K562 (cell line): ENCODE results near the gene ACKR1. TPM values are rescaled to one million over a fixed set of nuclear protein-coding genes. Genes with fewer than 3 reads are reported as not detected.

Experiments
- ATF1 ChIP-seq, 2 experiments: fragments of 450-650 bp in 1 of 2; IDR thresholded peaks; 2 replicates each; pipeline ENCODE4 v1.6.1; 2016; ENCODE audit warnings: missing compliant biosample characterization in 1 of 2, missing genetic modification characterization in 1 of 2
- CREM ChIP-seq: IDR thresholded peaks from 2 replicates; pipeline ENCODE4 v1.6.1; 2014; ENCODE audit warnings: antibody characterized with exemption, low read depth
- ELF4 ChIP-seq: fragments of 450-650 bp; formaldehyde crosslinking; IDR thresholded peaks from 2 replicates; pipeline ENCODE4 v1.4.0; 2022; ENCODE audit warnings: missing genetic modification characterization
- FOSL1 ChIP-seq: fragments of 200-800 bp; sonication (Bioruptor generic); conservative IDR thresholded peaks from 2 replicates; pipeline ENCODE4 v1.6.1; 2016; ENCODE audit warnings: missing genetic modification characterization, missing compliant biosample characterization
- FOXA1 ChIP-seq: fragments of 450-650 bp; IDR thresholded peaks from 2 replicates; pipeline ENCODE4 v1.6.1; 2016; ENCODE audit warnings: mild to moderate bottlenecking, borderline replicate concordance
- HMBOX1 ChIP-seq: sonication (generic); IDR thresholded peaks from 2 replicates; pipeline ENCODE4 v1.6.1; 2016
- HNRNPK ChIP-seq: fragments of 200-400 bp; formaldehyde crosslinking; IDR thresholded peaks from one replicate; pipeline ENCODE4 v1.6.1; 2018; ENCODE audit warnings: mild to moderate bottlenecking, low read depth, low read length; ENCODE audit not compliant: poor library complexity, severe bottlenecking
- MAZ ChIP-seq, 2 experiments: fragments of 450-650 bp in 1 of 2; sonication (generic) in 1 of 2; formaldehyde crosslinking; IDR thresholded peaks in 1 of 2; conservative IDR thresholded peaks in 1 of 2; 2 replicates each; pipeline versions ENCODE4 v1.4.0 to v1.5.0; 2020; ENCODE audit warnings: mild to moderate bottlenecking in 1 of 2, missing genetic modification reagents in 1 of 2
- PCBP1 ChIP-seq: fragments of 200-400 bp; formaldehyde crosslinking; IDR thresholded peaks from 2 replicates; pipeline ENCODE4 v1.6.1; 2018; ENCODE audit warnings: mild to moderate bottlenecking, low read depth, low read length; ENCODE audit not compliant: poor library complexity, severe bottlenecking
- RFX5 ChIP-seq: IDR thresholded peaks from 2 replicates; pipeline ENCODE4 v1.6.1; 2011; ENCODE audit warnings: low read depth, mild to moderate bottlenecking, improper control_type of control experiment, low read length
- SIN3B ChIP-seq: fragments of 450-650 bp; IDR thresholded peaks from 2 replicates; pipeline ENCODE4 v1.6.1; 2017; ENCODE audit warnings: low read depth, mild to moderate bottlenecking, moderate library complexity
- U2AF2 ChIP-seq: fragments of 200-400 bp; formaldehyde crosslinking; optimal IDR thresholded peaks from 2 replicates; pipeline ENCODE3; 2017; ENCODE audit warnings: low read depth, mild to moderate bottlenecking, low read length
- ZBED1 ChIP-seq: IDR thresholded peaks from 2 replicates; pipeline ENCODE4 v1.6.1; 2014
- ZNF316 ChIP-seq: fragments of 450-650 bp; IDR thresholded peaks from 2 replicates; pipeline ENCODE4 v1.6.1; 2016
- ZNF444 ChIP-seq: fragments of 250-450 bp; sonication (Bioruptor Pico); IDR thresholded peaks from 2 replicates; pipeline ENCODE4 v1.4.0; 2020; ENCODE audit warnings: mild to moderate bottlenecking, moderate library complexity
- polyA plus RNA-seq, 8 experiments: library from polyadenylated mRNA; depleted of rRNA in 4 of 8; stranded (reverse) in 5 of 8; unstranded in 3 of 8; fragments of >200 nt; fragmentation: Nextera tagmentation in 2 of 8; fragmentation: Illumina TruSeq in 1 of 8; extraction: Ambion mirVana in 2 of 8; extraction: Trizol in 1 of 8; gene quantifications; 2 replicates each; pipeline versions ENCODE4 v1.2.1 to v1.2.3, GENCODE V29; 2011 to 2014; ENCODE audit warnings: inconsistent platforms in 1 of 8, missing spikeins in 1 of 8
- total RNA-seq, 7 experiments: library from RNA; depleted of rRNA in 6 of 7; stranded (reverse); fragments of >200 nt in 6 of 7; fragmentation: Illumina TruSeq in 2 of 7; extraction: Trizol in 2 of 7; gene quantifications; 2 replicates each; pipeline versions ENCODE4 v1.2.1 to v1.2.3, GENCODE V29; 2011 to 2021; ENCODE audit warnings: low replicate concordance in 1 of 7
- TF ChIP-seq, protein P1 (sequence below): sonication (generic); formaldehyde crosslinking; IDR thresholded peaks from 2 replicates; pipeline ENCODE4 v1.9.0; 2022; ENCODE audit warnings: mild to moderate bottlenecking, missing genetic modification reagents
- TF ChIP-seq, protein P2 (sequence below): sonication (generic); formaldehyde crosslinking; IDR thresholded peaks from 2 replicates; pipeline ENCODE4 v1.8.1; 2022; ENCODE audit warnings: missing genetic modification reagents
- TF ChIP-seq, protein P3 (sequence below): fragments of 250-450 bp; sonication (Bioruptor Pico); IDR thresholded peaks from 2 replicates; pipeline ENCODE4 v1.9.0; 2021; ENCODE audit warnings: mild to moderate bottlenecking, inconsistent platforms
- TF ChIP-seq, protein P4 (sequence below): sonication (generic); formaldehyde crosslinking; IDR thresholded peaks from 2 replicates; pipeline ENCODE4 v1.8.1; 2023; ENCODE audit warnings: missing genetic modification reagents, mild to moderate bottlenecking, borderline replicate concordance

Gene ACKR1
- total and polyA plus RNA-seq, 9 of the 15 experiments (the other 6 are each of a cell fraction or from before 2014, with no cell fraction given): 0.07 to 0.64 (median 0.18) TPM

- TF ChIP-seq HNRNPK: no peak
- TF ChIP-seq, protein P1, sequence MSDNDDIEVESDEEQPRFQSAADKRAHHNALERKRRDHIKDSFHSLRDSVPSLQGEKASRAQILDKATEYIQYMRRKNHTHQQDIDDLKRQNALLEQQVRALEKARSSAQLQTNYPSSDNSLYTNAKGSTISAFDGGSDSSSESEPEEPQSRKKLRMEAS (CRISPR knock-in tag): no peak
- no peak for TF ChIP-seq ZBED1
- no peak for TF ChIP-seq SIN3B
- TF ChIP-seq, protein P2, sequence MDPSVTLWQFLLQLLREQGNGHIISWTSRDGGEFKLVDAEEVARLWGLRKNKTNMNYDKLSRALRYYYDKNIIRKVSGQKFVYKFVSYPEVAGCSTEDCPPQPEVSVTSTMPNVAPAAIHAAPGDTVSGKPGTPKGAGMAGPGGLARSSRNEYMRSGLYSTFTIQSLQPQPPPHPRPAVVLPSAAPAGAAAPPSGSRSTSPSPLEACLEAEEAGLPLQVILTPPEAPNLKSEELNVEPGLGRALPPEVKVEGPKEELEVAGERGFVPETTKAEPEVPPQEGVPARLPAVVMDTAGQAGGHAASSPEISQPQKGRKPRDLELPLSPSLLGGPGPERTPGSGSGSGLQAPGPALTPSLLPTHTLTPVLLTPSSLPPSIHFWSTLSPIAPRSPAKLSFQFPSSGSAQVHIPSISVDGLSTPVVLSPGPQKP: no peak
- TF ChIP-seq ZNF444 (CRISPR knock-in tag): no peak
- TF ChIP-seq CREM: peak; percentile 35; the same call in 1 of the 2 replicates
- no peak for TF ChIP-seq FOXA1
- TF ChIP-seq, protein P3, sequence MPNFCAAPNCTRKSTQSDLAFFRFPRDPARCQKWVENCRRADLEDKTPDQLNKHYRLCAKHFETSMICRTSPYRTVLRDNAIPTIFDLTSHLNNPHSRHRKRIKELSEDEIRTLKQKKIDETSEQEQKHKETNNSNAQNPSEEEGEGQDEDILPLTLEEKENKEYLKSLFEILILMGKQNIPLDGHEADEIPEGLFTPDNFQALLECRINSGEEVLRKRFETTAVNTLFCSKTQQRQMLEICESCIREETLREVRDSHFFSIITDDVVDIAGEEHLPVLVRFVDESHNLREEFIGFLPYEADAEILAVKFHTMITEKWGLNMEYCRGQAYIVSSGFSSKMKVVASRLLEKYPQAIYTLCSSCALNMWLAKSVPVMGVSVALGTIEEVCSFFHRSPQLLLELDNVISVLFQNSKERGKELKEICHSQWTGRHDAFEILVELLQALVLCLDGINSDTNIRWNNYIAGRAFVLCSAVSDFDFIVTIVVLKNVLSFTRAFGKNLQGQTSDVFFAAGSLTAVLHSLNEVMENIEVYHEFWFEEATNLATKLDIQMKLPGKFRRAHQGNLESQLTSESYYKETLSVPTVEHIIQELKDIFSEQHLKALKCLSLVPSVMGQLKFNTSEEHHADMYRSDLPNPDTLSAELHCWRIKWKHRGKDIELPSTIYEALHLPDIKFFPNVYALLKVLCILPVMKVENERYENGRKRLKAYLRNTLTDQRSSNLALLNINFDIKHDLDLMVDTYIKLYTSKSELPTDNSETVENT (CRISPR knock-in tag): no peak
- 0 out of 4 replicates have a peak, but pooled peaks of 1 of the 2 experiments have one; percentile 42 for TF ChIP-seq MAZ (CRISPR knock-in tag; conservative IDR thresholded peaks at IDR 0.05 in 1 of 2, IDR thresholded peaks at IDR 0.05 in 1 of 2)
- peak; percentile 90 for TF ChIP-seq RFX5
- no peak for TF ChIP-seq HMBOX1
- no peak for TF ChIP-seq ZNF316
- TF ChIP-seq ELF4 (CRISPR knock-in tag): no peak
- no peak for TF ChIP-seq FOSL1 (tag)
- TF ChIP-seq U2AF2: no peak
- no peak for TF ChIP-seq ATF1 (CRISPR knock-in tag; IDR thresholded peaks at IDR 0.05)
- peak; percentile 25; the same call in 1 of the 2 replicates for TF ChIP-seq ATF1 (tag; IDR thresholded peaks at IDR 0.05)
- TF ChIP-seq PCBP1: no peak
- TF ChIP-seq, protein P4, sequence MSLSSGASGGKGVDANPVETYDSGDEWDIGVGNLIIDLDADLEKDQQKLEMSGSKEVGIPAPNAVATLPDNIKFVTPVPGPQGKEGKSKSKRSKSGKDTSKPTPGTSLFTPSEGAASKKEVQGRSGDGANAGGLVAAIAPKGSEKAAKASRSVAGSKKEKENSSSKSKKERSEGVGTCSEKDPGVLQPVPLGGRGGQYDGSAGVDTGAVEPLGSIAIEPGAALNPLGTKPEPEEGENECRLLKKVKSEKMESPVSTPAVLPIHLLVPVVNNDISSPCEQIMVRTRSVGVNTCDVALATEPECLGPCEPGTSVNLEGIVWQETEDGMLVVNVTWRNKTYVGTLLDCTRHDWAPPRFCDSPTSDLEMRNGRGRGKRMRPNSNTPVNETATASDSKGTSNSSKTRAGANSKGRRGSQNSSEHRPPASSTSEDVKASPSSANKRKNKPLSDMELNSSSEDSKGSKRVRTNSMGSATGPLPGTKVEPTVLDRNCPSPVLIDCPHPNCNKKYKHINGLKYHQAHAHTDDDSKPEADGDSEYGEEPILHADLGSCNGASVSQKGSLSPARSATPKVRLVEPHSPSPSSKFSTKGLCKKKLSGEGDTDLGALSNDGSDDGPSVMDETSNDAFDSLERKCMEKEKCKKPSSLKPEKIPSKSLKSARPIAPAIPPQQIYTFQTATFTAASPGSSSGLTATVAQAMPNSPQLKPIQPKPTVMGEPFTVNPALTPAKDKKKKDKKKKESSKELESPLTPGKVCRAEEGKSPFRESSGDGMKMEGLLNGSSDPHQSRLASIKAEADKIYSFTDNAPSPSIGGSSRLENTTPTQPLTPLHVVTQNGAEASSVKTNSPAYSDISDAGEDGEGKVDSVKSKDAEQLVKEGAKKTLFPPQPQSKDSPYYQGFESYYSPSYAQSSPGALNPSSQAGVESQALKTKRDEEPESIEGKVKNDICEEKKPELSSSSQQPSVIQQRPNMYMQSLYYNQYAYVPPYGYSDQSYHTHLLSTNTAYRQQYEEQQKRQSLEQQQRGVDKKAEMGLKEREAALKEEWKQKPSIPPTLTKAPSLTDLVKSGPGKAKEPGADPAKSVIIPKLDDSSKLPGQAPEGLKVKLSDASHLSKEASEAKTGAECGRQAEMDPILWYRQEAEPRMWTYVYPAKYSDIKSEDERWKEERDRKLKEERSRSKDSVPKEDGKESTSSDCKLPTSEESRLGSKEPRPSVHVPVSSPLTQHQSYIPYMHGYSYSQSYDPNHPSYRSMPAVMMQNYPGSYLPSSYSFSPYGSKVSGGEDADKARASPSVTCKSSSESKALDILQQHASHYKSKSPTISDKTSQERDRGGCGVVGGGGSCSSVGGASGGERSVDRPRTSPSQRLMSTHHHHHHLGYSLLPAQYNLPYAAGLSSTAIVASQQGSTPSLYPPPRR (CRISPR knock-in tag): no peak
These were observed 16.3 kb upstream of the ACKR1 start (continued) for GRCh38 chr1:159188375-159188788.
